Activated CD8-positive, alpha-beta memory T cell treated with anti-CD3 and anti-CD28 coated beads, Interleukin-2, amount 50 U/mL, for 1 hour (primary cell): ENCODE results near the gene TMEM94.

Experiments used
- DNase-seq: peaks from one replicate; pipeline ENCODE4 v3.0.0-alpha.2; 2020; ENCODE audit errors: extremely low read depth

The TMEM94 gene

GRCh38 chr17:75525806-75526554, 69.5 kb downstream of the TMEM94 start:
- DNase-seq, result no peak

- no peak for DNase-seq
Measured at GRCh38 chr17:75526555-75527270, 70.3 kb downstream of the TMEM94 start.

- no peak for DNase-seq
Measured at GRCh38 chr17:75530837-75531720, 74.6 kb downstream of the TMEM94 start.

GRCh38 chr17:75531721-75532072, 75.3 kb downstream of the TMEM94 start:
- DNase-seq, result no peak

- DNase-seq, result no peak
Measured at GRCh38 chr17:75535119-75535537, 78.7 kb downstream of the TMEM94 start.

GRCh38 chr17:75535871-75536270, 79.4 kb downstream of the TMEM94 start:
- no peak for DNase-seq

- no peak for DNase-seq
Measured at GRCh38 chr17:75536366-75536765, 79.9 kb downstream of the TMEM94 start.

GRCh38 chr17:75539967-75540729, 83.7 kb downstream of the TMEM94 start:
- no peak for DNase-seq

- no peak for DNase-seq
Measured at GRCh38 chr17:75540923-75541503, 84.6 kb downstream of the TMEM94 start.

GRCh38 chr17:75542229-75542628, 85.8 kb downstream of the TMEM94 start:
- DNase-seq, result no peak

GRCh38 chr17:75542728-75543336, 86.4 kb downstream of the TMEM94 start:
- DNase-seq, result no peak

- no peak for DNase-seq
Measured at GRCh38 chr17:75544250-75544649, 87.8 kb downstream of the TMEM94 start.

GRCh38 chr17:75546181-75546580, 89.7 kb downstream of the TMEM94 start:
- DNase-seq, result no peak

- no peak for DNase-seq
Measured at GRCh38 chr17:75547091-75547490, 90.7 kb downstream of the TMEM94 start.

GRCh38 chr17:75548813-75549212, 92.4 kb downstream of the TMEM94 start:
- no peak for DNase-seq
